ENCODE results near the gene HMGA1. TPM values are rescaled to one million over a fixed set of nuclear protein-coding genes. Genes with fewer than 3 reads are reported as not detected.

Gene HMGA1
- total and polyA plus RNA-seq, 2 of the 13 experiments (the other 11 are each of a cell fraction or from before 2014, with no cell fraction given), result 117 to 145 TPM

GRCh38 chr6:34277763-34278112 is 41.1 kb downstream of the HMGA1 start:
- FAIRE-seq (no peak), ATAC-seq (no peak), DNase-seq (ENCODE audit: low spot score) (no peak)
- H4K20me1 ChIP-seq (ENCODE audit: insufficient read depth, low read length), result no peaks in the 10 kb centered on the region
- no peaks in the 10 kb centered on the region for H3K36me3 ChIP-seq (replicated peaks in 1 of 2; ENCODE audit: control insufficient read depth in 1 of 2, insufficient read depth in 2 of 2, low read length in 2 of 2)
- WGBS (ENCODE audit: low lambda C conversion rate), result 92% methylated on average over 4 of the region's 4 CpGs
- no peaks in the 10 kb centered on the region for H3K9me3 ChIP-seq (ENCODE audit: low read length)
- no peak overlapping the region for H2AFZ ChIP-seq (ENCODE audit: low read length)
- intact Hi-C loops (cut with micrococcal nuclease; ENCODE audit: unreplicated experiment), result no loop called here
- H3K4me1 ChIP-seq (ENCODE audit: insufficient read depth, low read length), result peaks cover 45% of the 10 kb centered on the region
- no peaks in the 10 kb centered on the region for H3K79me2 ChIP-seq (ENCODE audit: insufficient read depth, low read length)
- H3K4me3 ChIP-seq (replicated peaks in 1 of 3; ENCODE audit: insufficient read depth in 1 of 3, low read depth in 2 of 3, low read length in 3 of 3), result no peak overlapping the region
- H3K27ac ChIP-seq (ENCODE audit: extremely low read length, insufficient read depth, low read length), result peak overlapping the region; percentile 38
- TF ChIP-seq ZNF253 (CRISPR knock-in tag; IDR thresholded peaks at IDR 0.05; ENCODE audit: borderline replicate concordance) (0 out of 2 replicates have a peak, but pooled peaks have one; percentile 4), DRAP1 (CRISPR knock-in tag; IDR thresholded peaks at IDR 0.05) (no peak), FOXO4 (CRISPR knock-in tag; conservative IDR thresholded peaks at IDR 0.05) (0 out of 2 replicates have a peak, but pooled peaks have one; percentile 59)
- H3K9ac ChIP-seq (ENCODE audit: insufficient read depth, low read depth, low read length), result no peak overlapping the region
- no peaks in the 10 kb centered on the region for H3K27me3 ChIP-seq (ENCODE audit: control insufficient read depth in 1 of 2, insufficient read depth in 2 of 2, low read length in 2 of 2)
- BruUV-seq (replicated peaks), result no TSS peak
- in situ Hi-C loops (cut with HindIII; ENCODE audit: extremely low pct_ligation_motif_present, low pct_unique_long_range_greater_than_20kb), result no loop called here
- ChIA-PET CTCF (ENCODE audit: low intra/inter-chr PET ratio, low total read pairs) (no interaction called here), POLR2A (no interaction called here)
- H3K4me2 ChIP-seq (ENCODE audit: low read depth, low read length), result no peak overlapping the region

GRCh38 chr6:34278833-34279232 is 42.2 kb downstream of the HMGA1 start:
- POLR2A ChIA-PET, result no interaction called here
- Histone ChIP-seq H3K4me2 (ENCODE audit: low read depth, low read length) (no peak overlapping the region), H3K36me3 (replicated peaks in 1 of 2; ENCODE audit: control insufficient read depth in 1 of 2, insufficient read depth in 2 of 2, low read length in 2 of 2) (peaks cover 1 to 4% of the 10 kb centered on the region in 2 experiments; a peak in 2 of 5 replicates), H3K27ac (ENCODE audit: extremely low read length, insufficient read depth, low read length) (no peak overlapping the region), H3K79me2 (ENCODE audit: insufficient read depth, low read length) (no peaks in the 10 kb centered on the region), H3K9me3 (ENCODE audit: low read length) (no peaks in the 10 kb centered on the region), H3K27me3 (ENCODE audit: control insufficient read depth in 1 of 2, insufficient read depth in 2 of 2, low read length in 2 of 2) (no peaks in the 10 kb centered on the region), H3K9ac (ENCODE audit: insufficient read depth, low read depth, low read length) (no peak overlapping the region), H2AFZ (ENCODE audit: low read length) (no peak overlapping the region), H3K4me1 (ENCODE audit: insufficient read depth, low read length) (peaks cover 34% of the 10 kb centered on the region), H4K20me1 (ENCODE audit: insufficient read depth, low read length) (no peaks in the 10 kb centered on the region), H3K4me3 (replicated peaks in 1 of 3; ENCODE audit: insufficient read depth in 1 of 3, low read depth in 2 of 3, low read length in 3 of 3) (no peak overlapping the region)
- 97% methylated on average over 5 of the region's 5 CpGs for WGBS (ENCODE audit: low lambda C conversion rate)
- no peak for TF ChIP-seq ZNF383 (CRISPR knock-in tag; IDR thresholded peaks at IDR 0.05; ENCODE audit: borderline replicate concordance)
- TF ChIP-seq HIVEP1 (CRISPR knock-in tag; IDR thresholded peaks at IDR 0.05), result no peak
- TF ChIP-seq ZNF761 (CRISPR knock-in tag; conservative IDR thresholded peaks at IDR 0.05), result no peak
- TF ChIP-seq MTF1 (CRISPR knock-in tag; IDR thresholded peaks at IDR 0.05), result no peak
- TF ChIP-seq ZBTB26 (CRISPR knock-in tag; IDR thresholded peaks at IDR 0.05; ENCODE audit: borderline replicate concordance), result no peak
- TF ChIP-seq CHCHD3 (CRISPR knock-in tag; IDR thresholded peaks at IDR 0.05), result no peak
- TF ChIP-seq ZFX (CRISPR knock-in tag; IDR thresholded peaks at IDR 0.05; ENCODE audit: low read depth), result no peak
- no peak for FAIRE-seq
- BruUV-seq (replicated peaks), result no TSS peak
- ATAC-seq, result no peak
- intact Hi-C loops (cut with micrococcal nuclease; ENCODE audit: unreplicated experiment), result no loop called here
- no peak for DNase-seq (ENCODE audit: low spot score)
- CTCF ChIA-PET (ENCODE audit: low intra/inter-chr PET ratio, low total read pairs), result no interaction called here
- in situ Hi-C loops (cut with HindIII; ENCODE audit: extremely low pct_ligation_motif_present, low pct_unique_long_range_greater_than_20kb), result no loop called here

All from HepG2 (cell line).